HEK293 (cell line): ENCODE results near the gene C17orf113.
"Not testable (repeated sequence)": the region's sequence is repeated elsewhere in the genome, so short reads cannot be mapped to it uniquely, and the experiment has no call there.

Experiments
- CTCF ChIA-PET: fragments of 350-600 bp; formaldehyde crosslinking; extraction: SDS; loops from one replicate; lab custom pipeline; 2021; ENCODE audit warnings: antibody characterized with exemption; lab: Yijun Ruan, JAX
- POLR2A ChIA-PET: fragments of 300-600 bp; formaldehyde crosslinking; extraction: SDS; loops from one replicate; lab custom pipeline; 2020; ENCODE audit warnings: antibody characterized with exemption, inconsistent platforms; lab: Yijun Ruan, JAX
- H3K27ac ChIP-seq: fragments of 200-500 bp; sonication (Bioruptor generic); 2 replicates; pipeline ENCODE4 v1.5.1; 2014; ENCODE audit warnings: low read depth, low read length, control low read depth, inconsistent platforms; ENCODE audit errors: extremely low read depth
- H3K36me3 ChIP-seq, 2 experiments: fragments of 200-500 bp in 1 of 2; sonication (Bioruptor generic) in 1 of 2; 1 replicate in 1 of 2; 2 replicates in 1 of 2; pipeline ENCODE4 v1.5.1; 2014 to 2017; ENCODE audit warnings: inconsistent platforms in 2 of 2, low read length in 2 of 2; ENCODE audit not compliant: control insufficient read depth in 2 of 2, insufficient read depth in 1 of 2
- H3K4me1 ChIP-seq: fragments of 200-500 bp; sonication (Bioruptor generic); 2 replicates; pipeline ENCODE4 v1.5.1; 2014; ENCODE audit warnings: mild to moderate bottlenecking, low read length, inconsistent platforms; ENCODE audit not compliant: control insufficient read depth, insufficient read depth
- H3K4me3 ChIP-seq: 2 replicates; pipeline ENCODE4 v1.5.1; 2011; ENCODE audit warnings: low read depth, mild to moderate bottlenecking, control low read depth, low read length, moderate library complexity
- H3K9me3 ChIP-seq: fragments of 200-500 bp; sonication (Bioruptor generic); 2 replicates; pipeline ENCODE4 v1.5.1; 2014; ENCODE audit warnings: low read depth, low read length, inconsistent platforms; ENCODE audit not compliant: control insufficient read depth, insufficient read depth
- EGR2 ChIP-seq: fragments of 450-650 bp; formaldehyde crosslinking; IDR thresholded peaks from 2 replicates; pipeline ENCODE4 v1.5.1; 2016; ENCODE audit warnings: low read depth, missing biosample characterization, missing genetic modification characterization
- GFI1B ChIP-seq: fragments of 450-650 bp; formaldehyde crosslinking; IDR thresholded peaks from 2 replicates; pipeline ENCODE4 v1.5.1; 2016; ENCODE audit warnings: missing biosample characterization, missing genetic modification characterization
- GLIS1 ChIP-seq: fragments of 450-650 bp; formaldehyde crosslinking; IDR thresholded peaks from 2 replicates; pipeline ENCODE4 v1.5.1; 2016; ENCODE audit warnings: missing biosample characterization, missing genetic modification characterization
- KLF10 ChIP-seq: fragments of 450-650 bp; IDR thresholded peaks from 2 replicates; pipeline ENCODE4 v1.5.1; 2018; ENCODE audit warnings: missing biosample characterization, mild to moderate bottlenecking, missing genetic modification characterization
- SALL2 ChIP-seq: fragments of 450-650 bp; formaldehyde crosslinking; IDR thresholded peaks from 2 replicates; pipeline ENCODE4 v1.5.0; 2017; ENCODE audit warnings: missing biosample characterization, mild to moderate bottlenecking, missing genetic modification characterization, borderline replicate concordance
- SCRT2 ChIP-seq: fragments of 450-650 bp; formaldehyde crosslinking; IDR thresholded peaks from 2 replicates; pipeline ENCODE4 v1.5.1; 2016; ENCODE audit warnings: missing biosample characterization, missing genetic modification characterization
- ZBTB17 ChIP-seq: fragments of 450-650 bp; formaldehyde crosslinking; IDR thresholded peaks from 2 replicates; pipeline ENCODE4 v1.5.1; 2016; ENCODE audit warnings: missing biosample characterization, missing genetic modification characterization
- ZBTB21 ChIP-seq: fragments of 450-650 bp; formaldehyde crosslinking; IDR thresholded peaks from 2 replicates; pipeline ENCODE4 v1.5.1; 2017; ENCODE audit warnings: missing biosample characterization, missing genetic modification characterization
- ZFP69B ChIP-seq: fragments of 450-650 bp; formaldehyde crosslinking; IDR thresholded peaks from 2 replicates; pipeline ENCODE4 v1.5.1; 2016; ENCODE audit warnings: missing biosample characterization, missing genetic modification characterization
- ZNF140 ChIP-seq: fragments of 450-650 bp; formaldehyde crosslinking; IDR thresholded peaks from 2 replicates; pipeline ENCODE4 v1.5.1; 2016; ENCODE audit warnings: missing biosample characterization, missing genetic modification characterization
- ZNF169 ChIP-seq: fragments of 450-650 bp; formaldehyde crosslinking; IDR thresholded peaks from 2 replicates; pipeline ENCODE4 v1.5.1; 2016; ENCODE audit warnings: missing biosample characterization, missing genetic modification characterization
- ZNF211 ChIP-seq: fragments of 450-650 bp; formaldehyde crosslinking; IDR thresholded peaks from 2 replicates; pipeline ENCODE4 v1.5.1; 2016; ENCODE audit warnings: low read depth, missing biosample characterization, missing genetic modification characterization
- ZNF23 ChIP-seq: fragments of 450-650 bp; formaldehyde crosslinking; IDR thresholded peaks from 2 replicates; pipeline ENCODE4 v1.5.1; 2016; ENCODE audit warnings: missing biosample characterization, missing genetic modification characterization, borderline replicate concordance
- ZNF248 ChIP-seq: fragments of 450-650 bp; formaldehyde crosslinking; IDR thresholded peaks from 2 replicates; pipeline ENCODE4 v1.5.1; 2017; ENCODE audit warnings: missing biosample characterization, missing genetic modification characterization
- ZNF266 ChIP-seq: fragments of 450-650 bp; formaldehyde crosslinking; IDR thresholded peaks from 2 replicates; pipeline ENCODE4 v1.5.1; 2016; ENCODE audit warnings: missing biosample characterization, missing genetic modification characterization, low read depth
- ZNF274 ChIP-seq, 2 experiments: fragments of 200-500 bp in 1 of 2; fragments of 450-650 bp in 1 of 2; sonication (Bioruptor generic) in 1 of 2; formaldehyde crosslinking in 1 of 2; IDR thresholded peaks; 2 replicates each; pipeline versions ENCODE4 v1.5.1 to v1.6.1; 2014 to 2016; ENCODE audit warnings: borderline replicate concordance in 1 of 2, inconsistent platforms in 1 of 2, low read length in 1 of 2, missing biosample characterization in 1 of 2, missing genetic modification characterization in 1 of 2
- ZNF302 ChIP-seq: fragments of 450-650 bp; formaldehyde crosslinking; IDR thresholded peaks from 2 replicates; pipeline ENCODE4 v1.5.1; 2016; ENCODE audit warnings: missing biosample characterization, missing genetic modification characterization, low read depth
- ZNF391 ChIP-seq: fragments of 450-650 bp; formaldehyde crosslinking; IDR thresholded peaks from 2 replicates; pipeline ENCODE4 v1.5.1; 2016; ENCODE audit warnings: low read depth, missing biosample characterization, missing genetic modification characterization, borderline replicate concordance
- ZNF394 ChIP-seq: fragments of 450-650 bp; formaldehyde crosslinking; IDR thresholded peaks from 2 replicates; pipeline ENCODE4 v1.5.1; 2016; ENCODE audit warnings: missing biosample characterization, missing genetic modification characterization, mild to moderate bottlenecking, moderate library complexity, borderline replicate concordance
- ZNF530 ChIP-seq: fragments of 450-650 bp; formaldehyde crosslinking; IDR thresholded peaks from 2 replicates; pipeline ENCODE4 v1.5.1; 2016; ENCODE audit warnings: low read depth, missing biosample characterization, missing genetic modification characterization
- ZNF571 ChIP-seq: fragments of 450-650 bp; formaldehyde crosslinking; IDR thresholded peaks from 2 replicates; pipeline ENCODE4 v1.5.0; 2017; ENCODE audit warnings: missing biosample characterization, missing genetic modification characterization
- ZNF600 ChIP-seq: fragments of 450-650 bp; formaldehyde crosslinking; IDR thresholded peaks from 2 replicates; pipeline ENCODE4 v1.5.1; 2016; ENCODE audit warnings: missing biosample characterization, missing genetic modification characterization
- ZNF660 ChIP-seq: fragments of 450-650 bp; IDR thresholded peaks from 2 replicates; pipeline ENCODE4 v1.5.1; 2018; ENCODE audit warnings: missing biosample characterization, mild to moderate bottlenecking, missing genetic modification characterization
- ZNF76 ChIP-seq: fragments of 450-650 bp; formaldehyde crosslinking; IDR thresholded peaks from 2 replicates; pipeline ENCODE4; 2016; ENCODE audit warnings: low read depth, missing biosample characterization, missing genetic modification characterization, borderline replicate concordance
- ZNF777 ChIP-seq: fragments of 450-650 bp; formaldehyde crosslinking; IDR thresholded peaks from 2 replicates; pipeline ENCODE4 v1.5.1; 2017; ENCODE audit warnings: missing biosample characterization, missing genetic modification characterization, borderline replicate concordance
- ZSCAN16 ChIP-seq: fragments of 450-650 bp; formaldehyde crosslinking; IDR thresholded peaks from 2 replicates; pipeline ENCODE4 v1.5.1; 2016; ENCODE audit warnings: missing biosample characterization, missing genetic modification characterization
- TF ChIP-seq, protein P1 (sequence below): fragments of 450-650 bp; formaldehyde crosslinking; IDR thresholded peaks from 2 replicates; pipeline ENCODE4 v1.5.1; 2016; ENCODE audit warnings: missing biosample characterization, missing genetic modification characterization

Gene C17orf113

DNA sequence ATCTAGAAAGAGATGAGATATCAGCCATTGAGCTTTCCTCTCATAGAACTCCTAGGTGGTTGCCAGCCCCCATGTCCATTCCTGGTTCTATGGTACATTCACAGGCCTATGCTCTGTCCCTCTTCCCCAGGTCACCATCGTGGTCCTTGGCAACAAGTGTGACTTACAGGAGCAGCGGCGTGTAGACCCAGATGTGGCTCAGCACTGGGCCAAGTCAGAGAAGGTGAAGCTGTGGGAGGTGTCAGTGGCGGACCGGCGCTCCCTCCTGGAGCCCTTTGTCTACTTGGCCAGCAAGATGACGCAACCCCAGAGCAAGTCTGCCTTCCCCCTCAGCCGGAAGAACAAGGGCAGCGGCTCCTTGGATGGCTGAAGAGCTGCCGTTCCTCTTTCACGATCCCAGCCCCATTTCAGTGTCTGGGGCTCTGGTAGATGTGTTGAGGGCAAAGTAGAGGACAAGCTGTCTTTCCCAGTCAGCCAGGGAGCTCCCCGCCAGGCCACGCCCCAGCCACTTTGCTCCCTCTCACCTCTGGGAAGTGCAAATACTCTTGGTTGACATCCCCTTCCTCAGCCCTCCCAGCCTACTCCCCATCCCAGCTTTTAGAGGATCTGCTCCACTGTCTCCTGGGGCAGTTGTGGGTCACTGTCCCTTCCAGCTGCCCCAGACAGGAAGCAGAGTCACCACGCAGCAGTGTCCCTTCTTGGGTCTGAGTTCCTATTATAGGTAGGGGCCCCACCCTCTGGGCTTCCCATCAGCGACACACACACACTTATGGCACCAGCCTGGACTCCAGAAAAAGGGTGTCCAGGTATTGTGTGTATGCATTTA lies 26.7 kb downstream of the C17orf113 start:
- TF ChIP-seq ZNF394 (tag by site-specific recombination) (no peak), ZNF23 (no peak), SCRT2 (tag by site-specific recombination) (0 out of 2 replicates have a peak, but pooled peaks have one; percentile 19), GLIS1 (tag by site-specific recombination) (0 out of 2 replicates have a peak, but pooled peaks have one; percentile 23), ZNF600 (tag by site-specific recombination) (peak; percentile 61; the same call in 1 of the 2 replicates), ZNF76 (no peak)
- Histone ChIP-seq H3K36me3 (peaks cover 23 to 48% of the 10 kb centered on the region in 2 experiments; a peak in 2 of 3 replicates), H3K4me3 (no peak overlapping the region), H3K27ac (no peak overlapping the region), H3K4me1 (no peaks in the 10 kb centered on the region), H3K9me3 (no peaks in the 10 kb centered on the region)
- ChIA-PET CTCF (interaction anchor here (0.6 to 12.6 kb wide), 13 partner anchors 13 to 300 kb away, joined by 3 to 260 read pairs (median 10); partner anchors contain the start of genes CNP, DHX58, HSPB9 and KAT2A), POLR2A (interaction anchor here (0.5 to 2.2 kb wide), 4 partner anchors 58 to 233 kb away, joined by 3 to 7 read pairs (median 4); partner anchors contain the start of gene CNP)

DNA sequence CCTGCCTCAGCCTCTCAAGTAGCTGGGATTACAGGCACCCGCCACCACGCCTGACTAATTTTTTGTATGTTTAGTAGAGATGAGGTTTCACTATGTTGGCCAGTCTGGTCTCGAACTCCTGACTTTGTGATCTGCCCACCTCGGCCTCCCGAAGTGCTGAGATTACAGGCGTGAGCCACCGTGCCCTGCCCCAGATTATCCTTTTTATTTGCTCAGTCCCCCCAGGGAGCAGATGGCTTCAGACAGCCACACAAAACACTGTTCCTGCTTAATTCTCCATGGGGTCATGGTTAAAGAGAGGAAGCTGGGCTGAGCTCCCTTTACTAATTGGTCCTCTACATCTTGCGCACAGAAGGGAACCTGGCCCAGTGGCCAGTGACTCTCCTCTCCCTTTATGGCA lies 29.6 kb downstream of the C17orf113 start:
- ChIA-PET POLR2A (interaction anchor here (0.6 to 5.4 kb wide), 11 partner anchors 6 to 332 kb away, joined by 3 to 50 read pairs (median 3); partner anchors contain the start of genes CNP, EIF1, JUP and KAT2A), CTCF (interaction anchor here (0.7 to 12.6 kb wide), 14 partner anchors 9 to 497 kb away, joined by 3 to 260 read pairs (median 8); partner anchors contain the start of genes CNP, DHX58, HSPB9 and KAT2A)
- Histone ChIP-seq H3K36me3 (peaks cover 23 to 43% of the 10 kb centered on the region in 2 experiments; a peak in 2 of 3 replicates), H3K4me3 (peak overlapping the region; percentile 93)
- not testable (repeated sequence) for H3K9me3 ChIP-seq, H3K4me1 ChIP-seq, H3K27ac ChIP-seq
- TF ChIP-seq ZBTB17 (tag by site-specific recombination) = peak; percentile 37; the same call in 1 of the 2 replicates

DNA sequence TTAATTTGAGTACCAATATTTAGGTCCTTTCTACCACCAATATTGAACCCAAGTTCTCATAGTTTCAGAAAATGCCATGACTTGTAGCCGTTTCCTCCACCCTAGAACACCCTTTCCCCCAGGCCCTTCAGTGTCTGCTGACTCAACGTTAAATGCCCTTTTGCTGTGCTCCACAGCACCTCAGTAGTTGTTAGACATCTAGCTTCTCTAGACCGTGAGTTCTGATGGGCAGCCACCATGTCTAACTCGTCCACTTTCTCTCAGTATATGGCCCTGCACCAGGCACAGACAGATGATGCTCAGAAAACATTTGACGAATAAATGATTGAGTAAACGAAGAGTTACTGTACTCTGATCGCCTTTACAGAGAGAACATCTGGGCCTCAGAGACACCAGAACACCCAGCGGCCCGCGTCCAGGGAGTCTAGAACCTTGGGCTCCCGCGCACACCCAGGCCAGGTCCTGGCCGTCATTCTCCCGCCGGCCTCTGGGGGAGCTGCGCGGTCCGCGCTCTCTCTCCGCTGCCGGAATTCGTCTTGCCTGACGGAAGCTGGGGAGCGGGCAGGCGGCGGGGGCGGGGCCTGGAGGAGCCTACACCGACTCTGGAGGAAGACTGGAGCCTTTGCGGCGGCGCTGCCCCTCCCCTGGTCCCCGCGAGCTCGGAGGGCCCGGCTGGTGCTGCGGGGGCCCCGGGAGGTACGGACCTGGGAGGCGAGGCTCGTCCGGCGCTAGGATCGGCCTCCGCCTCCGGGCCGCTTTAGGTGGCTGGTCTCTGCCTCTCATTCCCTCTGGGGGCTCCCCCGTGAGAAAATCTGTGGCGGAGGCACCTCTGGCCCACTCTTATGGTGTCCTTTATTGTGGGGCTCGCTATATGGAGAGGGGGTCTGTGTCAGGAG lies 30.6 kb downstream of the C17orf113 start, which contains the start of gene NKIRAS2:
NKIRAS2 (plus strand) TSS at position 582 of the 896 bp plus-strand sequence. CDS start 1,488 bp downstream, outside the sequence.
- POLR2A ChIA-PET = interaction anchor here (0.7 to 5.4 kb wide), 17 partner anchors 7 to 331 kb away, joined by 3 to 50 read pairs (median 3); partner anchors contain the start of genes CNP, EIF1, JUP and KAT2A
- Histone ChIP-seq H3K9me3 (no peaks in the 10 kb centered on the region), H3K4me3 (peak within 1 kb of the TSS; percentile 93), H3K27ac (peak within 1 kb of the TSS; percentile 69; the same call in 1 of the 2 replicates), H3K4me1 (peaks cover 3% of the 10 kb centered on the region; the same call in 1 of the 2 replicates), H3K36me3 (peaks cover 27 to 40% of the 10 kb centered on the region in 2 experiments; a peak in 2 of 3 replicates)
- CTCF ChIA-PET = interaction anchor here (0.6 to 12.6 kb wide), 26 partner anchors 10 to 805 kb away, joined by 3 to 260 read pairs (median 4); partner anchors contain the start of genes BECN1, CNP, DHX58 and HSPB9
- TF ChIP-seq ZNF266 (tag by site-specific recombination) (no peak), EGR2 (peak; percentile 69), ZNF777 (tag by site-specific recombination) (no peak), KLF10 (tag by site-specific recombination) (peak; percentile 51; the same call in 1 of the 2 replicates), ZNF391 (tag by site-specific recombination) (peak; percentile 57; the same call in 1 of the 2 replicates), ZNF660 (tag by site-specific recombination) (peak; percentile 95), ZNF274 (IDR thresholded peaks at IDR 0.05; ENCODE audit: low read length) (no peak), ZNF274 (tag by site-specific recombination; IDR thresholded peaks at IDR 0.05; ENCODE audit: borderline replicate concordance) (no peak), ZNF140 (tag by site-specific recombination) (no peak), ZSCAN16 (no peak; the same call in 1 of the 2 replicates), ZNF302 (tag by site-specific recombination) (no peak), ZNF211 (tag by site-specific recombination) (no peak), SCRT2 (tag by site-specific recombination) (peak; percentile 11; the same call in 1 of the 2 replicates), SALL2 (no peak), ZFP69B (tag by site-specific recombination) (no peak), GFI1B (tag by site-specific recombination) (no peak), ZNF571 (tag by site-specific recombination) (no peak), ZNF169 (tag by site-specific recombination) (no peak), ZNF530 (tag by site-specific recombination) (no peak), ZBTB21 (tag by site-specific recombination) (no peak), ZNF248 (no peak)
- TF ChIP-seq, protein P1, sequence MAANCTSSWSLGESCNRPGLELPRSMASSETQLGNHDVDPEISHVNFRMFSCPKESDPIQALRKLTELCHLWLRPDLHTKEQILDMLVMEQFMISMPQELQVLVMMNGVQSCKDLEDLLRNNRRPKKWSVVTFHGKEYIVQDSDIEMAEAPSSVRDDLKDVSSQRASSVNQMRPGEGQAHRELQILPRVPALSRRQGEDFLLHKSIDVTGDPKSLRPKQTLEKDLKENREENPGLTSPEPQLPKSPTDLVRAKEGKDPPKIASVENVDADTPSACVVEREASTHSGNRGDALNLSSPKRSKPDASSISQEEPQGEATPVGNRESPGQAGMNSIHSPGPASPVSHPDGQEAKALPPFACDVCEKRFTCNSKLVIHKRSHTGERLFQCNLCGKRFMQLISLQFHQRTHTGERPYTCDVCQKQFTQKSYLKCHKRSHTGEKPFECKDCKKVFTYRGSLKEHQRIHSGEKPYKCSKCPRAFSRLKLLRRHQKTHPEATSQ = no peak
